ENCODE measurements around the gene PITX2. TPM values are rescaled to one million over a fixed set of nuclear protein-coding genes. Genes with fewer than 3 reads are reported as not detected.

PITX2 gene
- polyA plus RNA-seq (ENCODE audit: insufficient read length in 4 of 4) = 1 to 10 TPM in 3 of 4 donors, under 1 TPM in 1; 0.22 to 3.0 (median 2.1) TPM

- DNase-seq (ENCODE audit: low read depth in 4 of 4, low spot score in 3 of 4) = peak in 3 of 4 donors; percentile 66 to 82 (median 77)
Observed at GRCh38 chr4:110622841-110623717, at the start of gene PITX2. PITX2 (minus strand) TSS chr4:110623077; CDS start chr4:110622460, 617 bp downstream.

DNA sequence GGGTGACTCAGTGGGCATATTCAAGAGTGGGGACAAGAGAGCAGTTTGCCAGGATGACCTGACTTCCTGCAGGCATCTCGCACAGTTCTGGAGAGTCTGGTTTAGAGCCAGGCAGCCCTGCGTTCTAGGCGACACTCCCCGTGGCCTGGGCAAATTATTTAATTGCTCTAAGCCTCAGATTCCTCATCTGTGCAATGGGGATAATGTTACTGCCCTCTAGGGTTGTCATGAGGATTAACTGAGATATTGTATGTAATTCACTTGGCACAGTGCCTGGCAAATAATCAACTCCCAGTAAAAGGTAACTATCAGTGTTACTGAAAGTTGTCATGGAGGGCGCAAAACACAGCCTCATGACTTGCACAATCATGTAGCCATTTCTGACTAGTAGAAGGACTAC lies 48.8 kb upstream of the PITX2 start:
- DNase-seq (ENCODE audit: low read depth in 4 of 4, low spot score in 3 of 4) = no peak

- DNase-seq (ENCODE audit: low read depth in 4 of 4, low spot score in 3 of 4) = no peak
Observed at GRCh38 chr4:110669663-110670062, 46.8 kb upstream of the PITX2 start.

GRCh38 chr4:110668463-110669235 lies 45.8 kb upstream of the PITX2 start:
- DNase-seq (ENCODE audit: low read depth in 4 of 4, low spot score in 3 of 4) = no peak

GRCh38 chr4:110667670-110668069 lies 44.8 kb upstream of the PITX2 start:
- DNase-seq (ENCODE audit: low read depth in 4 of 4, low spot score in 3 of 4) = no peak

- DNase-seq (ENCODE audit: low read depth in 4 of 4, low spot score in 3 of 4) = no peak
Observed at GRCh38 chr4:110666030-110666429, 43.2 kb upstream of the PITX2 start.

DNA sequence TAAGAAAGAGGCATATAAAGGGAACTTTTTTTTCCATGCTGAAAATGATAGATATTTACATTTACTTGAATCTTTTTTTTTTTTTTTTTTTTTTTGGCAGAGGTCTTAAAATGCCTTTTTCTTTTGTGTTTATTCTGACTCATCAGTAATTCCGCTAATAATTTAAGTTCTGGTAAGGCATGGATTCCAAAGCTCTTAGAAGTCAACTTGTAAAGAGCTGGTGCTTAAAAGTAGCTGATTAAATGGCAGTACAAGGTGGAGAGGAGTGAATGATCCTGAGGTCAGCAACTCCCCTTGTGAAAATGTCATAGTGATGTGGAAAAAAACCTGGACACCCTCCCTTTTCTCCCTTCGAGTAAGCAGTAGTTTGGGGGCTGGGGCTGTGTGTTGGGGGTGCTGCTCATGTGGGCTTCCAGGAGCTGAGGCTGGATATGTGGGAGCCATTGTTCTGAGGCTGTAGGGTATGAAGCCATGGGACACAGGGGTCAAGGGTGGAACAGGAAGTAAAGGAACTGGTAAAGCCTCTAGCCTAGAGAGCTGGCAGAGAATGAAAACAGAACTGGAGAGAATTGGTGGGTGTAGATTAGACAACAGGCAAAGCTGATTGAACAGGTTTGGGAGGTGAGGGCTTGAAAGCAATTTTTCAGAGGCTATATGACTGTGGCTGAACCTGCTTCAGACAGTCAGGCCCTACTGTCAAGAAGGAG lies 41.0 kb upstream of the PITX2 start:
- DNase-seq (ENCODE audit: low read depth in 4 of 4, low spot score in 3 of 4) = no peak

DNA sequence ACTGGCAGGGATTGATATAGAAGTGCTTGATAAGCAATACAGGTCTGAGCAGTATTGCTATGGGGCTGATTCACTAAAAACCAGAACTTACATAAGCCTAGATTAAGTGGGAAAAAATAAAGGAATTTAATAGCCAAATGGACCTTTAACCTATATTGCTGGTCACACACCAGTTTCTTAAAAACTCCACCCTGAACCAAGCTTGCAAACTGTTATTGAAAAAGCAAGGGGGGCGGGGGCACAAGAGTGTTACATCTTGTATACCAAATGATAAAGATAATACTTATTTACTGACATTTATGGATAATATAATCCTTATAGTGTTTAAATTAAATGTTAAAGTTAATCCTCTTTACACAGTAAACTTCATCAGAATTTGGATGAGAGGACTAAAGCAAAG lies 40.3 kb upstream of the PITX2 start:
- no peak for DNase-seq (ENCODE audit: low read depth in 4 of 4, low spot score in 3 of 4)

DNA sequence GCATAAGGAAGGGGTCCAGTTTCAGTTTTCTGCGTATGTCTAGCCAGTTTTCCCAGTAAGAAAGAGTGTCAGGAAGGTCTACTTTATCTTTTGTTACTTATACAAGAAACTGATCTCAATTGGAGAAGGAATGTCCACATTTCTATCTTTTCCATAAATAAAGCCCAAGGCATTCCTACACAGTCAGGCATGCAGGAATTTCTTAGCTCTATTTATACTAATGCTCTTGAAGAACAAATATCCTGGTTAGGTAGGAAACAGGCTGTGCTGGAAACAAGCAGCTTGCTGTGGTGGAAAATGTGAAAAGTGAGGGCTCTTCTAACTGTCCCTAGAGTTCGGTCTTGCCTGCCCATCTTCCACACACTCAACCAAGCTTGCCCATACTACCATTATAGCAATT lies 37.9 kb upstream of the PITX2 start:
- DNase-seq (ENCODE audit: low read depth in 4 of 4, low spot score in 3 of 4) = no peak

- no peak for DNase-seq (ENCODE audit: low read depth in 4 of 4, low spot score in 3 of 4)
Observed at GRCh38 chr4:110654254-110654635, 31.4 kb upstream of the PITX2 start.

DNA sequence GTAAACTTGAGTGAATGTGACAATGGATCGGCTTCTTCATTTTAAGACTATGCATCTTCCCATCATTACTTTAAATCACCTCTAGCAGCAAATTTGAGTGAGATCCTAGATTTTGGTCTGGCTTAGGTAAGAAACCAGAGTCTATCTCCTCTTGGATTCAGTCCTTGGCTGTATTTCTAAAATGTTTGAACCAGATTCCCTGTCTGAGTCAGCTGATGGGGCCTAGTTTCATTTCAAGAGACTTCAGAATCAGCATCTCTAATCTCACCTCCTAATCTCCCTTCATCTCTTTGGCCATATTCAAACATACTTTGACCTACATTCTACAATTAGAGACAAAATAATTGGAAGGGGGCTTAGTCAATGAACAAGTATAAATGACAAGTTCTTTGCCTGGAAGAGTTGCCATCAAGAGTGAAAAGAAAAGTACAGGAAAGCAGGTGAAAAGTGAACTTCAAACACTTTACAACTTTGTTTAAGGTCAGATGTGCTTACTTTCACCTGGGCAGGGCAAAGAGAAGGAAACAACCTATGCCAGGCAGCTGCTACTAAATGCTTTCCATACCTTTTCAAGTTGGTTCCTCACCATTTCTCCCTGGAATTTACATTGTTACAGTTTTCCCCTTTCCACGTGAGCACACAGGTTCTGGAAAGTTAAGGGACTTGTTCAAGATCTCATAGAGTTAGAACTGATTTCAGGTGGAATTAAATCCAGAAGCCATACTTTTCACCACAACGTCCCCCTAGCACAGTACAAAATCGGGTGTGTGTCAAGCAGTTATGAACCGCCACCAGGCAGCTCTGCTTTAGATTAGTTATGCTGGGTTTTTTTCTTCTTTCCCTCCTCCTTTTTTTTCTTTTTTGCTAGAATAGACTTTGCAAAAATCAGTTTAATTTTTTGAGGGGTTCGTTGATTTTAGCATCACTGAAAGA lies 30.7 kb upstream of the PITX2 start:
- no peak for DNase-seq (ENCODE audit: low read depth in 4 of 4, low spot score in 3 of 4)

- DNase-seq (ENCODE audit: low read depth in 4 of 4, low spot score in 3 of 4) = no peak
Observed at GRCh38 chr4:110644008-110644407, 21.1 kb upstream of the PITX2 start.

DNA sequence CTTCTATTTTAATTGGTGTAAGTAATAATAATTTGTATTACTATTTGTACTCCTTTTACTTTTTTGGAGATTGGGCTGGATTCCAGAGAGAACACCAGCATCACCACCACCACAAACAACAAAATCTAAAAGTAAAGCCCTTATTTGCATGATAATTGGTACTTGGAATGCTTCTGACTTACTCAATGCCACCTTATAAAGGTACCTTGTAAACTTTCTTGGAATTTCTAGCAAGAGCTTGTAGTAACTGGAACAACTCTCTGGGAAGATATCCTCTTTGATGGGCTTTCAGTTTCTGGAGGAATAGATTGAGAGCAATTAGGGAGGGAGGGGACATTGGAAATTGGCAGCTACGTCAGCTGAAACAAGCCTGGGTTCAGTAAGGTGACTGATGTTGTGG lies 20.2 kb upstream of the PITX2 start:
- no peak for DNase-seq (ENCODE audit: low read depth in 4 of 4, low spot score in 3 of 4)

DNA sequence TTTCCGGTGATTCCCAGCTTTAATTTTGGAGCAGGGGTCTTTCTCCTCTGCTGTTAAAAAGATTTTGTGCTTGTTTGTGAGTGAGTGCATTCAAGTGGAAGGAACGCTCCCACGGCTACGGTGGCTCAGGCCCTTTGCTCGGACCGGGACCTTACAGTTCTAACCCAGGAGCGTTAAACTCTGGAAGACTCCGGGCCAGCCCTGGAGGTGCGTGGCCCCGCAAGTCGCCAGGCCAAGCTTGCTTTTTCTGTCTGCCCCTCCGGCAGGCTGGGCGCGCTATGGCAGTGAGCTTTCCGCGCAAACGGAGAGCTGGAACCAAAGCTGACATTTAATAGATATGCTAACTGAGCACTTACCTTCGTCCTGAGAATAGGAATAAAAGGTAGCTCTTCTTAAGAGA lies 18.3 kb upstream of the PITX2 start:
- no peak for DNase-seq (ENCODE audit: low read depth in 4 of 4, low spot score in 3 of 4)

GRCh38 chr4:110640576-110640975 lies 17.7 kb upstream of the PITX2 start:
- no peak for DNase-seq (ENCODE audit: low read depth in 4 of 4, low spot score in 3 of 4)

GRCh38 chr4:110639207-110640090 lies 16.6 kb upstream of the PITX2 start:
- DNase-seq (ENCODE audit: low read depth in 4 of 4, low spot score in 3 of 4) = no peak

DNA sequence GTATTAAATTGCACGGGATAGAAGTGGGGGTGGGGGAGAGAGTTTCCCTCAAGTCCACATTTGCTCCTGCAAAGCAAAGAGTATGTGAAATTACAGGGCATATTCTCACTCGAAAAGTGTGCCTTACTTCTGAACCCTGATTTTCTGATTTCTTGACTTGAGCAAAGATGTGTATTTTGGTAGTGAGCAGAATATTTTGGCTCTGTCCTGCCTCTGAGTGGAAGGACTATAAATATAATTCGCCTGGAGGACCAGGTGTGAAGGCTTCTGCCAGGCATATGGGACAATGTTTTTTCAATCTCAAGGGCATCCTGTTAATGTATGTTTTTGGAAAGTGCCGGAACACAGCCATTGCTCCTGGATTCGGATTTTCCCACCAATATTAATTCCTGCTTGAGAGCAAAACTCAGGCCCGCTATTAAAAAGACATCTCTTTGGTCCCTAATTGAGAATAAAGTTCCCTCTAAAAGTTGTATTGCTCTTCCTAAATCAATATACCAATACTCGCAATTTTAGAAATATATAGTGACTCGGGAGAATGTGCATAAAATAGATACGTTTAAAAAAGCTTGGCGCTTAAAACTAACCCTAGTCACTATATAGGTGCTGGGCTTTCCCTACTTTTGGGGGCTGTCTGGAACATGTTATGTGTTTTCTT lies 15.3 kb upstream of the PITX2 start:
- no peak for DNase-seq (ENCODE audit: low read depth in 4 of 4, low spot score in 3 of 4)

DNA sequence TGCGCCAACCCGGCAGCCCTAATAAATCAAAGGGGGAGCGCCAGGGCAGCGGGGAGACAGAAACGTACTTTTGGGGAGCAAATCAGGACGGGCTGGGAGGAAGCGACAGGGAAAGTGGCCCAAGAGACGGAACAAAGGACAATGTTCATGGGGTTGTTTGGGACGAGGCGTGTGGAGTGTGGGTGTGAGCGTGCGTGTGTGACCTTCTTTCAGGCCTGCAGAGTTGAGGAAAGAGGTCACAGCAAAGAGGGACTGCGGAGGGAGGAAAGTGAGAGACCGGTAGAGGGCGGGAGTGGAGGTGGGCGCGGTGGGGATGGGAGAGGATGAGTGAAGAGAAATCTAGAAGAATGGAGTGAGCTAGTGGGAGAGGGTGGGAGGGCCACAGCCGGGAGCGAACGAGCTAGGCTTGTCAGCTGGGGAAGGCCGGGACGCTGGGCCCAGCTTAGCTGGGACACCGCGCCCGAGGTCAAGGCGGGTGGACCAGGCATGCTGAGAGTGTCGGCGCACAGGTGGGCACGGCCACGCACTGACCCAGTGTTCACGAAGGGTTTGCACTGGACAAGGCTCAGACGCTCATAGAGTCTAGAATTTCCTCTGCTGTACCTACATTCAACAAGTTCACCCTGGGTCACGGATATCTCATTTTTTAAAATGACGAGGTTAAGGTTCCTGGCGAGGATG lies 14.7 kb upstream of the PITX2 start:
- DNase-seq (ENCODE audit: low read depth in 4 of 4, low spot score in 3 of 4) = no peak
